ENCODE measurements around the gene NOPCHAP1. TPM values are rescaled to one million over a fixed set of nuclear protein-coding genes. Genes with fewer than 3 reads are reported as not detected.

NOPCHAP1 gene
- total and polyA plus RNA-seq, 7 experiments from 2014 or later: 10.5 to 18.0 (median 11.7) TPM

- Histone ChIP-seq H3K27ac (ENCODE audit: low read depth, low read length) (no peak overlapping the region), H3K9me3 (ENCODE audit: control insufficient read depth in 2 of 3, low read length in 3 of 3) (no peaks in the 10 kb centered on the region), H3K4me3 (ENCODE audit: low read length) (no peak overlapping the region), H3K4me1 (ENCODE audit: control insufficient read depth in 2 of 2, insufficient read depth in 2 of 2, low read length in 2 of 2) (peaks cover 6 to 9% of the 10 kb centered on the region in 2 donors), H3K27me3 (ENCODE audit: control insufficient read depth in 2 of 2, insufficient read depth in 2 of 2, low read length in 2 of 2) (peaks cover 0 to 3% of the 10 kb centered on the region in 2 donors), H3K36me3 (ENCODE audit: control insufficient read depth in 2 of 3, insufficient read depth in 3 of 3, low read length in 3 of 3) (no peaks in the 10 kb centered on the region)
- intact Hi-C loops (cut with micrococcal nuclease): loop anchor here in 1 of 2 donors (2.0 kb wide), 1 partner anchor 212 kb away; no protein-coding TSS in a partner anchor
- Mint-ChIP-seq H3K27me3 (peaks cover 11 to 59% (median 20%) of the 10 kb centered on the region in 5 donors), H3K4me1 (peaks cover 8 to 29% (median 26%) of the 10 kb centered on the region in 7 donors), H3K27ac (peak overlapping the region in 1 of 9 donors; percentile 77), H3K4me3 (peak overlapping the region in 1 of 10 donors; percentile 1), H3K36me3 (no peaks in the 10 kb centered on the region), H3K9me3 (no peaks in the 10 kb centered on the region)
- ChIA-PET POLR2A (no interaction called here), CTCF (no interaction called here)
- no peak for ATAC-seq
- no peak for DNase-seq
These were observed 25.7 kb upstream of the NOPCHAP1 start for GRCh38 chr12:104960464-104960863.

GRCh38 chr12:104963757-104964156, 22.4 kb upstream of the NOPCHAP1 start:
- POLR2A ChIA-PET: no interaction called here
- no peak overlapping the region for H3K4me3 ChIP-seq (ENCODE audit: low read length)
- Mint-ChIP-seq H3K4me3 (no peak overlapping the region), H3K4me1 (peaks cover 5 to 19% (median 15%) of the 10 kb centered on the region in 7 donors), H3K36me3 (no peaks in the 10 kb centered on the region), H3K9me3 (peaks cover 0 to 3% (median 0%) of the 10 kb centered on the region in 11 donors), H3K27me3 (peaks cover 11 to 57% (median 22%) of the 10 kb centered on the region in 5 donors), H3K27ac (no peak overlapping the region)
- CTCF ChIA-PET: no interaction called here
- DNase-seq (no peak), ATAC-seq (no peak)
- peaks cover 5 to 6% of the 10 kb centered on the region in 2 donors for H3K4me1 ChIP-seq (ENCODE audit: control insufficient read depth in 2 of 2, insufficient read depth in 2 of 2, low read length in 2 of 2)
- peaks cover 0 to 3% of the 10 kb centered on the region in 2 donors for H3K27me3 ChIP-seq (ENCODE audit: control insufficient read depth in 2 of 2, insufficient read depth in 2 of 2, low read length in 2 of 2)
- no peaks in the 10 kb centered on the region for H3K9me3 ChIP-seq (ENCODE audit: control insufficient read depth in 2 of 3, low read length in 3 of 3)
- H3K36me3 ChIP-seq (ENCODE audit: control insufficient read depth in 2 of 3, insufficient read depth in 3 of 3, low read length in 3 of 3): no peaks in the 10 kb centered on the region
- no peak overlapping the region for H3K27ac ChIP-seq (ENCODE audit: low read depth, low read length)
- intact Hi-C loops (cut with micrococcal nuclease): no loop called here

DNA sequence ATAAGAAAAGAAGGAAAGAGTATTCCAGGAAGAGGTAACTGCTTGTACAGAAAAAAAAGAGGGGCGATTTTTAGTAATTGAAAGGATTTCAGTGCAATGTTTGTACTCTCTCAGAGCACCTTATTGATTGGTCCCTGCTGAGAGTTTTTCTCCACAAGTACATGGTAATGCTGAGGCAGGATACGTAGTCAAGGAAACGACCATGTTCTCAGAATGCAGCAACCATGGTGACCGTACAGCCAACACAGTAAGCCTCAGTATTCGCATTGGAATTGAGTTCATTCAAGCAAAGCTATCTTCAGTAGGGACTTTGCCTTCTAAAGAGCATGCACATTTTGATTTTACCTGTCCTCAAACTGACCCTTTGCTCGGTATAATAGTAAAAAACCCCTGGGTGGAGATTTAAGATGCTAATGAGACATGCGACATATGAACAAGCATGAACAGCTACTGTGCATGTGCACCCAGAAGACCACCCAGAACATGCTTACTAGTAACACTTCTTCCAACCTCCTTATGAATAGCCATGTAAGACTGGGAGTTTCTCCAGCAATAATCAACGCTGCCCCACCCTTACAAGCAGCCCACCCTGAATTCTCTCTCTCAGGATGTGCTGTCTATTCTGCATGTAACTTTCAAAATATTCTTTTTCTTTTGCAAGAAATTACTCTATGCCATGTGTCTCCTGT, 21.8 kb upstream of the NOPCHAP1 start:
- Mint-ChIP-seq H3K4me1 (peaks cover 0 to 13% (median 9%) of the 10 kb centered on the region in 7 donors), H3K27ac (no peak overlapping the region), H3K9me3 (peaks cover 0 to 3% (median 0%) of the 10 kb centered on the region in 11 donors), H3K36me3 (no peaks in the 10 kb centered on the region), H3K27me3 (peaks cover 11 to 57% (median 22%) of the 10 kb centered on the region in 5 donors), H3K4me3 (no peak overlapping the region)
- POLR2A ChIA-PET: interaction anchor here (0.7 kb wide), 1 partner anchor 199 kb away, joined by 3 read pairs; no protein-coding TSS in a partner anchor
- intact Hi-C loops (cut with micrococcal nuclease): no loop called here
- no peak overlapping the region for H3K4me3 ChIP-seq (ENCODE audit: low read length)
- H3K27me3 ChIP-seq (ENCODE audit: control insufficient read depth in 2 of 2, insufficient read depth in 2 of 2, low read length in 2 of 2): peaks cover 0 to 3% of the 10 kb centered on the region in 2 donors
- no peaks in the 10 kb centered on the region for H3K9me3 ChIP-seq (ENCODE audit: control insufficient read depth in 2 of 3, low read length in 3 of 3)
- no peak overlapping the region for H3K27ac ChIP-seq (ENCODE audit: low read depth, low read length)
- no peaks in the 10 kb centered on the region for H3K36me3 ChIP-seq (ENCODE audit: control insufficient read depth in 2 of 3, insufficient read depth in 3 of 3, low read length in 3 of 3)
- DNase-seq: no peak
- ATAC-seq: no peak
- H3K4me1 ChIP-seq (ENCODE audit: control insufficient read depth in 2 of 2, insufficient read depth in 2 of 2, low read length in 2 of 2): peaks cover 0 to 1% of the 10 kb centered on the region in 2 donors
- CTCF ChIA-PET: no interaction called here

DNA sequence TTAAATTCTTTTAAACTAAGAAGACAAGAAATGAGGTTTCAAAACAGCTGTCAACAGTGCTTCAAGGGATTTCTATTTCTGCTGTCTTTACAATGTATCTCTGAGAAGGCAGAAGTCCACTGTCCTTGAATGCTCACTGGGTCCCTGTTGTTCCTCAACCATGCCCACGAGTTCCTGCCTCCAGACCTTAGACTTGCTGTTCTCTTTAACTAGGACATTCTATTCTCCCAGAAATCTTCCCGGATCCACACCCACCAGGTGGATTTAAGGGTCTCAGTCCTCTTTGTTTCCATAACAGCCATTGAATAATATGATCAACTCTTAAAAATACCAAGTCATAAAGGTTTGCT, 21.3 kb upstream of the NOPCHAP1 start:
- Mint-ChIP-seq H3K27ac (no peak overlapping the region), H3K9me3 (peaks cover 0 to 3% (median 0%) of the 10 kb centered on the region in 11 donors), H3K4me1 (peaks cover 0 to 8% (median 4%) of the 10 kb centered on the region in 7 donors), H3K27me3 (peaks cover 11 to 57% (median 22%) of the 10 kb centered on the region in 5 donors), H3K36me3 (no peaks in the 10 kb centered on the region), H3K4me3 (no peak overlapping the region)
- H3K9me3 ChIP-seq (ENCODE audit: control insufficient read depth in 2 of 3, low read length in 3 of 3): no peaks in the 10 kb centered on the region
- DNase-seq (no peak), ATAC-seq (no peak)
- no peaks in the 10 kb centered on the region for H3K4me1 ChIP-seq (ENCODE audit: control insufficient read depth in 2 of 2, insufficient read depth in 2 of 2, low read length in 2 of 2)
- H3K36me3 ChIP-seq (ENCODE audit: control insufficient read depth in 2 of 3, insufficient read depth in 3 of 3, low read length in 3 of 3): no peaks in the 10 kb centered on the region
- POLR2A ChIA-PET: interaction anchor here (0.7 kb wide), 1 partner anchor 199 kb away, joined by 3 read pairs; no protein-coding TSS in a partner anchor
- H3K4me3 ChIP-seq (ENCODE audit: low read length): no peak overlapping the region
- H3K27me3 ChIP-seq (ENCODE audit: control insufficient read depth in 2 of 2, insufficient read depth in 2 of 2, low read length in 2 of 2): peaks cover 0 to 3% of the 10 kb centered on the region in 2 donors
- CTCF ChIA-PET: no interaction called here
- intact Hi-C loops (cut with micrococcal nuclease): no loop called here
- H3K27ac ChIP-seq (ENCODE audit: low read depth, low read length): no peak overlapping the region

DNA sequence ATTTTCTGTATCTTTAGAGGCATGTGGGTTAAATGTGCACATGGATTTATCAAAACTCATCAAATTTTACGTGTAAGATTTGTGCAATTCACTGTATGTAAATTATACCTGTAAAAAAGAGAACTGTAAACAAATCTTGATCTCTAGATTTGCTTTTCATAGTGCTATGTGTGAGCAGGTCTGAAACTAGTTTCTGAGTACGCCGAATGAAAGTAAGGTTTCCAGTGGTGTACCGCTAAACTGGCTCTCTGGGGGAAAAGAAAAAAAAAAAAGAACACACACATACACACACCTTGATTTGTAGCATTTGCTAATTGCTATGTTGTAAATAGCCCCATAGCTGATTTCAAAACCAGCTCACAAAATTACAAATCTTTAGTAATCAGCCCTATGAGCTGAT, 19.4 kb upstream of the NOPCHAP1 start:
- Histone ChIP-seq H3K27me3 (ENCODE audit: control insufficient read depth in 2 of 2, insufficient read depth in 2 of 2, low read length in 2 of 2) (no peaks in the 10 kb centered on the region), H3K27ac (ENCODE audit: low read depth, low read length) (no peak overlapping the region), H3K4me3 (ENCODE audit: low read length) (no peak overlapping the region), H3K4me1 (ENCODE audit: control insufficient read depth in 2 of 2, insufficient read depth in 2 of 2, low read length in 2 of 2) (no peaks in the 10 kb centered on the region), H3K36me3 (ENCODE audit: control insufficient read depth in 2 of 3, insufficient read depth in 3 of 3, low read length in 3 of 3) (no peaks in the 10 kb centered on the region), H3K9me3 (ENCODE audit: control insufficient read depth in 2 of 3, low read length in 3 of 3) (no peaks in the 10 kb centered on the region)
- H3K27me3 Mint-ChIP-seq: peaks cover 11 to 44% (median 17%) of the 10 kb centered on the region in 5 donors
- intact Hi-C loops (cut with micrococcal nuclease): no loop called here
- H3K36me3 Mint-ChIP-seq: no peaks in the 10 kb centered on the region
- no peak for DNase-seq
- ChIA-PET POLR2A (interaction anchor here (0.6 kb wide), 1 partner anchor 275 kb away, joined by 3 read pairs; no protein-coding TSS in a partner anchor), CTCF (interaction anchor here (0.9 to 1.4 kb wide), 2 partner anchors 8 to 15 kb away, joined by 3 read pairs; no protein-coding TSS in a partner anchor)
- H3K9me3 Mint-ChIP-seq: peaks cover 0 to 3% (median 0%) of the 10 kb centered on the region in 11 donors
- no peak overlapping the region for H3K27ac Mint-ChIP-seq
- H3K4me1 Mint-ChIP-seq: peaks cover 0 to 2% (median 0%) of the 10 kb centered on the region in 7 donors
- H3K4me3 Mint-ChIP-seq: no peak overlapping the region
- ATAC-seq: no peak

GRCh38 chr12:104969343-104969742, 16.8 kb upstream of the NOPCHAP1 start:
- ChIA-PET POLR2A (interaction anchor here (0.6 kb wide), 1 partner anchor 26 kb away, joined by 4 read pairs; no protein-coding TSS in a partner anchor), CTCF (interaction anchor here (0.6 kb wide), 1 partner anchor 45 kb away, joined by 4 read pairs; no protein-coding TSS in a partner anchor)

More at GRCh38 chr12:104969343-104969742, 16.8 kb upstream of the NOPCHAP1 start:
- Histone ChIP-seq H3K27me3 (ENCODE audit: control insufficient read depth in 2 of 2, insufficient read depth in 2 of 2, low read length in 2 of 2) (no peaks in the 10 kb centered on the region), H3K4me3 (ENCODE audit: low read length) (no peak overlapping the region), H3K36me3 (ENCODE audit: control insufficient read depth in 2 of 3, insufficient read depth in 3 of 3, low read length in 3 of 3) (no peaks in the 10 kb centered on the region), H3K4me1 (ENCODE audit: control insufficient read depth in 2 of 2, insufficient read depth in 2 of 2, low read length in 2 of 2) (no peaks in the 10 kb centered on the region), H3K27ac (ENCODE audit: low read depth, low read length) (no peak overlapping the region), H3K9me3 (ENCODE audit: control insufficient read depth in 2 of 3, low read length in 3 of 3) (no peaks in the 10 kb centered on the region)
- Mint-ChIP-seq H3K4me3 (no peak overlapping the region), H3K4me1 (peaks cover 0 to 2% (median 0%) of the 10 kb centered on the region in 7 donors), H3K9me3 (peaks cover 0 to 3% (median 0%) of the 10 kb centered on the region in 11 donors), H3K27ac (no peak overlapping the region), H3K27me3 (peaks cover 0 to 22% (median 7%) of the 10 kb centered on the region in 5 donors), H3K36me3 (no peaks in the 10 kb centered on the region)
- intact Hi-C loops (cut with micrococcal nuclease): no loop called here
- DNase-seq: no peak
- no peak for ATAC-seq
